Gastroesophageal sphincter (tissue), 4 donors: Measurements from ENCODE around the gene PTPRN2. TPM values are rescaled to one million over a fixed set of nuclear protein-coding genes. Genes with fewer than 3 reads are reported as not detected.

ENCODE experiments used
- ATAC-seq: fragments of 150-250 bp; one replicate; pipeline ENCODE4 v1.9.1; 2016; ENCODE audit warnings: mild to moderate bottlenecking, moderate library complexity
- H3K27ac ChIP-seq, 4 donors: fragments of 200-600 bp; sonication (generic) in 3 of 4; 1 replicate in 3 of 4; 2 replicates in 1 of 4; pipeline ENCODE4 v1.5.1; 2016 to 2019
- H3K27me3 ChIP-seq: fragments of 200-600 bp; sonication (generic); one replicate; pipeline ENCODE4 v1.5.1; 2019
- H3K36me3 ChIP-seq, 2 donors: fragments of 200-600 bp; sonication (generic); one replicate each; pipeline ENCODE4 v1.5.1; 2019; ENCODE audit warnings: control low read depth in 1 of 2
- H3K4me1 ChIP-seq, 3 donors: fragments of 200-600 bp; sonication (generic); 1 replicate in 2 of 3; 2 replicates in 1 of 3; pipeline ENCODE4 v1.5.1; 2016 to 2019; ENCODE audit warnings: control low read depth in 2 of 3
- H3K4me3 ChIP-seq, 2 donors: fragments of 200-600 bp; sonication (generic); one replicate each; pipeline ENCODE4 v1.5.1; 2019; ENCODE audit warnings: mild to moderate bottlenecking in 1 of 2, moderate library complexity in 1 of 2
- H3K9me3 ChIP-seq, 3 donors: fragments of 200-600 bp; sonication (generic); one replicate each; pipeline ENCODE4 v1.5.1; 2017 to 2019; ENCODE audit warnings: control low read depth in 2 of 3
- EP300 ChIP-seq: sonication (generic); formaldehyde crosslinking; IDR thresholded peaks from one replicate; pipeline ENCODE4 v1.6.1; 2017; ENCODE audit warnings: antibody characterized with exemption, mild to moderate bottlenecking
- POLR2A ChIP-seq, 2 donors: fragments of 450-650 bp; IDR thresholded peaks; one replicate each; pipeline ENCODE4 v1.6.1; 2017; ENCODE audit warnings: antibody characterized with exemption in 2 of 2, mild to moderate bottlenecking in 2 of 2, moderate library complexity in 1 of 2
- POLR2AphosphoS5 ChIP-seq: sonication (generic); formaldehyde crosslinking; IDR thresholded peaks from one replicate; pipeline ENCODE4 v1.6.1; 2017; ENCODE audit warnings: antibody characterized with exemption
- WGBS, 2 donors: methylation state at CpG; one replicate each; pipeline ENCODE4 v1.1.5; 2018; ENCODE audit warnings: low coverage in 1 of 2; 5-methylcytosine and 5-hydroxymethylcytosine counted together
- total RNA-seq, 4 donors: library from RNA; depleted of rRNA; stranded (reverse); fragments of >200 nt; gene quantifications; one replicate each; pipeline ENCODE4 v1.1.0, GENCODE V29; 2016
- TF ChIP-seq, protein P1 (sequence below), 4 experiments: fragments of 200-600 bp in 2 of 4; fragments of 450-650 bp in 2 of 4; sonication (generic) in 1 of 4; IDR thresholded peaks; one replicate each; pipeline ENCODE4 v1.5.1; 2017 to 2019; ENCODE audit warnings: antibody characterized with exemption in 4 of 4, mild to moderate bottlenecking in 2 of 4, moderate library complexity in 2 of 4

Gene PTPRN2
- total RNA-seq, 4 donors from 2014 or later: 1.7 to 4.7 (median 3.3) TPM

- TF ChIP-seq POLR2A (IDR thresholded peaks at IDR 0.05) (no peak), POLR2AphosphoS5 (no peak), EP300 (no peak)
- TF ChIP-seq, protein P1, sequence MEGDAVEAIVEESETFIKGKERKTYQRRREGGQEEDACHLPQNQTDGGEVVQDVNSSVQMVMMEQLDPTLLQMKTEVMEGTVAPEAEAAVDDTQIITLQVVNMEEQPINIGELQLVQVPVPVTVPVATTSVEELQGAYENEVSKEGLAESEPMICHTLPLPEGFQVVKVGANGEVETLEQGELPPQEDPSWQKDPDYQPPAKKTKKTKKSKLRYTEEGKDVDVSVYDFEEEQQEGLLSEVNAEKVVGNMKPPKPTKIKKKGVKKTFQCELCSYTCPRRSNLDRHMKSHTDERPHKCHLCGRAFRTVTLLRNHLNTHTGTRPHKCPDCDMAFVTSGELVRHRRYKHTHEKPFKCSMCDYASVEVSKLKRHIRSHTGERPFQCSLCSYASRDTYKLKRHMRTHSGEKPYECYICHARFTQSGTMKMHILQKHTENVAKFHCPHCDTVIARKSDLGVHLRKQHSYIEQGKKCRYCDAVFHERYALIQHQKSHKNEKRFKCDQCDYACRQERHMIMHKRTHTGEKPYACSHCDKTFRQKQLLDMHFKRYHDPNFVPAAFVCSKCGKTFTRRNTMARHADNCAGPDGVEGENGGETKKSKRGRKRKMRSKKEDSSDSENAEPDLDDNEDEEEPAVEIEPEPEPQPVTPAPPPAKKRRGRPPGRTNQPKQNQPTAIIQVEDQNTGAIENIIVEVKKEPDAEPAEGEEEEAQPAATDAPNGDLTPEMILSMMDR (IDR thresholded peaks at IDR 0.05): no peak
- Histone ChIP-seq H3K27me3 (peaks cover 51% of the 10 kb centered on the region), H3K27ac (no peak overlapping the region), H3K9me3 (no peaks in the 10 kb centered on the region), H3K4me3 (no peak overlapping the region), H3K4me1 (no peaks in the 10 kb centered on the region), H3K36me3 (no peaks in the 10 kb centered on the region)
- no peak for ATAC-seq
- 79 to 86% methylated on average over 7 to 10 of the region's 24 CpGs for whole genome bisulfite sequencing, 2 donors
Observed at GRCh38 chr7:158530800-158531609, 56.6 kb downstream of the PTPRN2 start.

GRCh38 chr7:158529181-158530096 lies 58.2 kb downstream of the PTPRN2 start:
- Histone ChIP-seq H3K9me3 (no peaks in the 10 kb centered on the region), H3K27ac (no peak overlapping the region), H3K27me3 (peaks cover 60% of the 10 kb centered on the region), H3K36me3 (no peaks in the 10 kb centered on the region), H3K4me1 (no peaks in the 10 kb centered on the region), H3K4me3 (no peak overlapping the region)
- 63 to 78% methylated on average over 5 to 8 of the region's 21 CpGs for WGBS, 2 donors
- TF ChIP-seq EP300 (no peak), POLR2A (IDR thresholded peaks at IDR 0.05) (no peak), POLR2AphosphoS5 (no peak)
- TF ChIP-seq, protein P1 (IDR thresholded peaks at IDR 0.05): no peak
- ATAC-seq: no peak

DNA sequence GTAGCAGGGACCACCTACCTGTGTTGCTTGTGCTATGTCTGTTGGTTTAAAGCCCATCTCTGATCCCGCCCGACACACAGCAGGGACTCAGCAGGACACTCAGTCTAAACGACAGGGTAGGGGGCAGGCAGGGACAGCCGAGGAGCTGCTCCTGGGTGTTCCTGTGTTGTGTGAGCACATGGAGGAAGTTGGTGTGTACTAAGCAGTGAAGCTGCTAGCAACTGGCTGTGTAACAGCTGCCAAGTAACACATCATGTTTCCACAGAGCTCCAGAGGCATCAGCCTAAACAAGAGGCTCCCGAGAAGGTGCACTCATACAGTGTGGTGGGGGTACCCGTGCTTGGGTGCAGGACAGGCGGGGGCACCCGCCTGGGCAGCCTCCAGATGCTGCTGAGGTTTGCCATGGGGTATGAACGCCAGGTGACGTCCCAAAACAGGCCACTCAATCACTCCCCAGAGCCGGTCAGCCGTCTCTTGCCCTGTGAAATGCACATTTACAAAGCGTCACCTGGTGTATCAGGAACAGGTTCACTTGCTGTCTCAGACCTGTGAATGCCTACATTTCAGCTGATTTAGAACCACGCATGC lies 59.6 kb downstream of the PTPRN2 start:
- no peaks in the 10 kb centered on the region for H3K9me3 ChIP-seq
- WGBS, 2 donors: 51% methylated on average over 5 of the region's 14 CpGs; no CpG with 5 or more reads in 1 of the 2 donors
- peaks cover 51% of the 10 kb centered on the region for H3K27me3 ChIP-seq
- H3K27ac ChIP-seq: no peak overlapping the region
- no peaks in the 10 kb centered on the region for H3K36me3 ChIP-seq
- TF ChIP-seq POLR2A (IDR thresholded peaks at IDR 0.05): no peak
- ATAC-seq: no peak
- no peaks in the 10 kb centered on the region for H3K4me1 ChIP-seq
- H3K4me3 ChIP-seq: no peak overlapping the region

- Histone ChIP-seq H3K36me3 (no peaks in the 10 kb centered on the region), H3K4me3 (no peak overlapping the region), H3K4me1 (no peaks in the 10 kb centered on the region), H3K9me3 (no peaks in the 10 kb centered on the region), H3K27ac (no peak overlapping the region), H3K27me3 (peaks cover 53% of the 10 kb centered on the region)
- ATAC-seq: no peak
- 82% methylated on average over 3 of the region's 10 CpGs; no CpG with 5 or more reads in 1 of the 2 donors for WGBS, 2 donors
- TF ChIP-seq, protein P1 (IDR thresholded peaks at IDR 0.05): no peak
- TF ChIP-seq POLR2AphosphoS5 (no peak), POLR2A (IDR thresholded peaks at IDR 0.05) (no peak), EP300 (no peak)
Observed at GRCh38 chr7:158527495-158527894, 60.1 kb downstream of the PTPRN2 start.

- Histone ChIP-seq H3K36me3 (no peaks in the 10 kb centered on the region), H3K9me3 (no peaks in the 10 kb centered on the region), H3K27ac (no peak overlapping the region), H3K4me1 (no peaks in the 10 kb centered on the region), H3K27me3 (peaks cover 53% of the 10 kb centered on the region), H3K4me3 (no peak overlapping the region)
- 100% methylated on average over 1 of the region's 18 CpGs; no CpG with 5 or more reads in 1 of the 2 donors for WGBS, 2 donors
- ATAC-seq: no peak
- TF ChIP-seq POLR2AphosphoS5 (no peak), EP300 (no peak), POLR2A (IDR thresholded peaks at IDR 0.05) (no peak)
- TF ChIP-seq, protein P1 (IDR thresholded peaks at IDR 0.05): no peak
Observed at GRCh38 chr7:158527038-158527437, 60.6 kb downstream of the PTPRN2 start.
